8988T (cell line): Measurements from ENCODE around the gene TEPSIN.

Source experiments
- DNase-seq: peaks from one replicate; pipeline ENCODE4 v3.0.0; 2011

Gene TEPSIN

GRCh38 chr17:81179861-81180260 lies 59.0 kb downstream of the TEPSIN start:
- no peak for DNase-seq

- no peak for DNase-seq
Measured at GRCh38 chr17:81179220-81179619, 59.6 kb downstream of the TEPSIN start.
